B cell (primary cell): ENCODE measurements around the gene PLCG2. TPM values are rescaled to one million over a fixed set of nuclear protein-coding genes. Genes with fewer than 3 reads are reported as not detected.

Experiments
- ATAC-seq: fragments of 200-7000 bp; cut with Tn5 transposase; one replicate; pipeline ENCODE4 v1.10.0; 2021; ENCODE audit warnings: low read depth, mild to moderate bottlenecking, moderate number of reproducible peaks, moderate library complexity
- CTCF ChIA-PET: fragments of 350-600 bp; sonication (Branson Sonifier 250); formaldehyde crosslinking; loops from one replicate; lab custom pipeline; 2021; ENCODE audit warnings: antibody characterized with exemption, inconsistent platforms; lab: Charles Lee
- POLR2A ChIA-PET: fragments of 350-600 bp; sonication (Branson Sonifier 250); formaldehyde crosslinking; loops from one replicate; lab custom pipeline; 2021; ENCODE audit warnings: antibody characterized with exemption; lab: Charles Lee
- DNase-seq: peaks from one replicate; pipeline ENCODE4 v3.0.0; 2013
- H2AFZ ChIP-seq: 2 replicates; pipeline ENCODE4 v1.6.1; 2012; ENCODE audit warnings: mild to moderate bottlenecking, low read depth, low read length; ENCODE audit not compliant: insufficient read depth, poor library complexity, severe bottlenecking
- H3K27ac ChIP-seq, 2 donors: 1 replicate in 1 of 2; 2 replicates in 1 of 2; pipeline ENCODE4 v1.5.1; 2012 to 2013; ENCODE audit warnings: low read length in 2 of 2, mild to moderate bottlenecking in 2 of 2, moderate library complexity in 1 of 2
- H3K27me3 ChIP-seq, 4 experiments: fragments of 200-600 bp in 1 of 4; sonication (generic) in 1 of 4; replicated peaks in 1 of 4; 1 replicate in 2 of 4; 2 replicates in 2 of 4; pipeline versions ENCODE4 v1.6.1 to v1.7.0; 2013 to 2016; ENCODE audit warnings: low read length in 3 of 4, mild to moderate bottlenecking in 2 of 4, mixed read lengths in 1 of 4, moderate library complexity in 1 of 4; ENCODE audit not compliant: insufficient read depth in 4 of 4, control insufficient read depth in 3 of 4; ENCODE audit errors: control extremely low read depth in 1 of 4
- H3K36me3 ChIP-seq, 2 experiments: replicated peaks in 1 of 2; 1 replicate in 1 of 2; 2 replicates in 1 of 2; pipeline versions ENCODE4 v1.6.1 to v1.7.1; 2013; ENCODE audit warnings: low read length in 1 of 2; ENCODE audit not compliant: insufficient read depth in 2 of 2, control insufficient read depth in 1 of 2; ENCODE audit errors: control extremely low read depth in 1 of 2, extremely low read depth in 1 of 2
- H3K4me1 ChIP-seq, 2 donors: fragments of 200-600 bp in 1 of 2; sonication (generic) in 1 of 2; 1 replicate in 1 of 2; 2 replicates in 1 of 2; pipeline versions ENCODE4 v1.5.1 to v1.6.1; 2013 to 2017; ENCODE audit warnings: low read length in 2 of 2; ENCODE audit not compliant: control insufficient read depth in 2 of 2, insufficient read depth in 2 of 2
- H3K4me2 ChIP-seq: replicated peaks from 2 replicates; pipeline ENCODE3; 2012; ENCODE audit warnings: mild to moderate bottlenecking, low read depth, low read length; ENCODE audit not compliant: poor library complexity, severe bottlenecking
- H3K4me3 ChIP-seq, 5 experiments: fragments of 200-600 bp in 1 of 5; sonication (generic) in 1 of 5; 1 replicate in 3 of 5; 2 replicates in 2 of 5; pipeline versions ENCODE4 v1.5.1 to v1.7.0; 2011 to 2016; ENCODE audit warnings: low read length in 4 of 5, mild to moderate bottlenecking in 4 of 5, low read depth in 2 of 5, control low read depth in 1 of 5, moderate library complexity in 1 of 5; ENCODE audit not compliant: insufficient read depth in 1 of 5; ENCODE audit errors: control extremely low read depth in 1 of 5, extremely low read depth in 1 of 5
- H3K79me2 ChIP-seq: fragments of 200-600 bp; sonication (generic); one replicate; pipeline ENCODE4 v1.6.0; 2016; ENCODE audit warnings: low read length; ENCODE audit not compliant: control insufficient read depth, insufficient read depth
- H3K9ac ChIP-seq: fragments of 200-600 bp; sonication (generic); 2 replicates; pipeline ENCODE4 v1.6.1; 2017; ENCODE audit warnings: mild to moderate bottlenecking, low read length, moderate library complexity
- H3K9me3 ChIP-seq, 3 donors: one replicate each; pipeline versions ENCODE4 v1.6.1 to v1.7.1; 2013; ENCODE audit warnings: low read length in 2 of 3; ENCODE audit not compliant: control insufficient read depth in 2 of 3, insufficient read depth in 1 of 3; ENCODE audit errors: control extremely low read depth in 1 of 3
- H4K20me1 ChIP-seq: 2 replicates; pipeline ENCODE4 v1.6.0; 2012; ENCODE audit warnings: mild to moderate bottlenecking, low read length; ENCODE audit not compliant: insufficient read depth, control insufficient read depth, poor library complexity, severe bottlenecking
- H3K27ac Mint-ChIP-seq: one replicate; pipeline ENCODE4 v1.8.0; 2021; ENCODE audit warnings: mixed read lengths
- H3K27me3 Mint-ChIP-seq: one replicate; pipeline ENCODE4 v1.8.0; 2021; ENCODE audit warnings: mixed read lengths
- H3K4me1 Mint-ChIP-seq: one replicate; pipeline ENCODE4 v1.8.0; 2021; ENCODE audit warnings: mixed read lengths
- H3K4me3 Mint-ChIP-seq: one replicate; pipeline ENCODE4 v1.8.0; 2021; ENCODE audit warnings: mixed read lengths
- H3K9me3 Mint-ChIP-seq: one replicate; pipeline ENCODE4 v1.8.0; 2022; ENCODE audit warnings: mixed read lengths; ENCODE audit not compliant: insufficient read depth
- EZH2 ChIP-seq: IDR thresholded peaks from 2 replicates; pipeline ENCODE4 v1.6.1; 2012; ENCODE audit warnings: borderline replicate concordance, low read depth, mild to moderate bottlenecking, moderate library complexity, low read length; ENCODE audit not compliant: insufficient read depth, poor library complexity, severe bottlenecking
- WGBS: methylation state at CpG from one replicate; pipeline ENCODE4 v1.1.5; 2013; ENCODE audit warnings: missing lambda C conversion rate; ENCODE audit not compliant: insufficient coverage; 5-methylcytosine and 5-hydroxymethylcytosine counted together
- intact Hi-C: fragments of 100-400 bp; cut with micrococcal nuclease; formaldehyde crosslinking; loops from one replicate; pipeline ENCODE4 v1.10.0; 2022
- polyA plus RNA-seq: library from polyadenylated mRNA; depleted of rRNA; stranded (reverse); fragments of >200 nt; gene quantifications from 2 replicates; pipeline ENCODE4 v1.2.3, GENCODE V29; 2012
- total RNA-seq, 2 donors: library from RNA; stranded (reverse); fragments of 120-200 nt in 1 of 2; gene quantifications; 1 replicate in 1 of 2; 2 replicates in 1 of 2; pipeline versions ENCODE4 v1.2.3 to v1.2.4, GENCODE V29; 2013 to 2022
- TF ChIP-seq, protein P1 (sequence below): fragments of 200-600 bp; IDR thresholded peaks from one replicate; pipeline ENCODE4 v1.8.0; 2022; ENCODE audit warnings: antibody characterized with exemption, mild to moderate bottlenecking

Gene PLCG2
- total and polyA plus RNA-seq, 2 donors (not counting 1 experiment from before 2014, with no cell fraction given), result 194 to 812 TPM

GRCh38 chr16:81786868-81787267, 7.8 kb downstream of the PLCG2 start:
- Histone ChIP-seq H2AFZ (no peak overlapping the region), H3K4me1 (peaks cover 78 to 85% of the 10 kb centered on the region in 2 donors), H3K9me3 (no peaks in the 10 kb centered on the region), H3K36me3 (peaks cover 0 to 76% of the 10 kb centered on the region in 2 experiments), H3K79me2 (peaks cover 99% of the 10 kb centered on the region), H3K27ac (peak overlapping the region in 1 of 2 donors; percentile 74), H4K20me1 (peaks cover 94% of the 10 kb centered on the region), H3K4me2 (peak overlapping the region; percentile 66), H3K27me3 (no peaks in the 10 kb centered on the region), H3K9ac (no peak overlapping the region), H3K4me3 (no peak overlapping the region)
- ATAC-seq, result no peak
- Mint-ChIP-seq H3K4me1 (peaks cover 87% of the 10 kb centered on the region), H3K9me3 (no peaks in the 10 kb centered on the region), H3K27ac (peak overlapping the region; percentile 59), H3K4me3 (no peak overlapping the region), H3K27me3 (no peaks in the 10 kb centered on the region)
- TF ChIP-seq, protein P1, sequence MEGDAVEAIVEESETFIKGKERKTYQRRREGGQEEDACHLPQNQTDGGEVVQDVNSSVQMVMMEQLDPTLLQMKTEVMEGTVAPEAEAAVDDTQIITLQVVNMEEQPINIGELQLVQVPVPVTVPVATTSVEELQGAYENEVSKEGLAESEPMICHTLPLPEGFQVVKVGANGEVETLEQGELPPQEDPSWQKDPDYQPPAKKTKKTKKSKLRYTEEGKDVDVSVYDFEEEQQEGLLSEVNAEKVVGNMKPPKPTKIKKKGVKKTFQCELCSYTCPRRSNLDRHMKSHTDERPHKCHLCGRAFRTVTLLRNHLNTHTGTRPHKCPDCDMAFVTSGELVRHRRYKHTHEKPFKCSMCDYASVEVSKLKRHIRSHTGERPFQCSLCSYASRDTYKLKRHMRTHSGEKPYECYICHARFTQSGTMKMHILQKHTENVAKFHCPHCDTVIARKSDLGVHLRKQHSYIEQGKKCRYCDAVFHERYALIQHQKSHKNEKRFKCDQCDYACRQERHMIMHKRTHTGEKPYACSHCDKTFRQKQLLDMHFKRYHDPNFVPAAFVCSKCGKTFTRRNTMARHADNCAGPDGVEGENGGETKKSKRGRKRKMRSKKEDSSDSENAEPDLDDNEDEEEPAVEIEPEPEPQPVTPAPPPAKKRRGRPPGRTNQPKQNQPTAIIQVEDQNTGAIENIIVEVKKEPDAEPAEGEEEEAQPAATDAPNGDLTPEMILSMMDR, result no peak
- no peak for TF ChIP-seq EZH2
- POLR2A ChIA-PET, result interaction anchor here (0.6 to 1.8 kb wide), 2 partner anchors 9 to 11 kb away, joined by 4 to 6 read pairs; no protein-coding TSS in a partner anchor
- no peak for DNase-seq
- intact Hi-C loops, result loop anchor here (1.0 kb wide), 1 partner anchor 7 kb away; no protein-coding TSS in a partner anchor
- 80% methylated on average over 1 of the region's 2 CpGs for WGBS
- CTCF ChIA-PET, result interaction anchor here (0.9 to 2.0 kb wide), 8 partner anchors 13 to 101 kb away, joined by 3 to 7 read pairs (median 4); no protein-coding TSS in a partner anchor

DNA sequence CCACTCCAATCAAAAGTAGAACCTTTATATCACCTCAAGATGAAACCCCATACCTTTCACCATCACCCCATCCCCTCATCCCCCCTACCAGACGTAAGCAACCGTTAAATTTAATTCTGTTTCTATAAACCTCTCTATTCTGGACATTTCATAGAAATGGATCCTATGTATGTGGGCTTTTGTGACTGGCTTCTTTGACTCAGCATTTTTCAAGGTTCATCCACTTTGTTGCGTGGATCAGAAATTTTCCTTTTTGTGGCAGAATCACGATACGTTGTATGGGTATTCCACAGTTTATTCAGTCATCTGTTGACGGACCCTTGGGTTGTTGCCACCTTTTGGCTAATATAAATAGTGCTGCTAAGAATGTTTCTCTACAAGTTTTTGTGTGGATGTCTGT, 8.6 kb downstream of the PLCG2 start:
- DNase-seq (no peak), ATAC-seq (no peak)
- 81% methylated on average over 4 of the region's 6 CpGs for WGBS
- TF ChIP-seq EZH2, result no peak
- TF ChIP-seq, protein P1, result no peak
- CTCF ChIA-PET, result interaction anchor here (1.0 to 1.6 kb wide), 2 partner anchors 21 to 53 kb away, joined by 3 to 5 read pairs; no protein-coding TSS in a partner anchor
- Histone ChIP-seq H3K27me3 (no peaks in the 10 kb centered on the region), H3K4me3 (no peak overlapping the region), H3K4me2 (no peak overlapping the region), H3K9me3 (no peaks in the 10 kb centered on the region), H3K9ac (no peak overlapping the region), H3K4me1 (peaks cover 74 to 85% of the 10 kb centered on the region in 2 donors), H4K20me1 (peaks cover 94% of the 10 kb centered on the region), H3K36me3 (peaks cover 0 to 78% of the 10 kb centered on the region in 2 experiments), H3K27ac (peak overlapping the region in 1 of 2 donors; percentile 2), H2AFZ (no peak overlapping the region), H3K79me2 (peaks cover 99% of the 10 kb centered on the region)
- Mint-ChIP-seq H3K27me3 (no peaks in the 10 kb centered on the region), H3K9me3 (no peaks in the 10 kb centered on the region), H3K27ac (peak overlapping the region; percentile 63), H3K4me3 (peak overlapping the region; percentile 32), H3K4me1 (peaks cover 85% of the 10 kb centered on the region)
- POLR2A ChIA-PET, result no interaction called here
- intact Hi-C loops, result no loop called here
